ENCODE results near the gene ABHD2. TPM values are rescaled to one million over a fixed set of nuclear protein-coding genes. Genes with fewer than 3 reads are reported as not detected.

ABHD2 gene
- total RNA-seq, 1 donor from 2014 or later, result 39.1 TPM

GRCh38 chr15:89206908-89207331 lies 118.7 kb downstream of the ABHD2 start:
- H3K4me3 Mint-ChIP-seq, result no peak overlapping the region
- no peaks in the 10 kb centered on the region for H3K36me3 Mint-ChIP-seq
- H3K27me3 Mint-ChIP-seq (ENCODE audit: low read depth), result peaks cover 7% of the 10 kb centered on the region
- DNase-seq (ENCODE audit: low spot score in 2 of 2, unreplicated experiment in 2 of 2), result peak; percentile 57 to 86
- H3K27ac Mint-ChIP-seq, result no peak overlapping the region
- no peaks in the 10 kb centered on the region for H3K9me3 Mint-ChIP-seq
- no peaks in the 10 kb centered on the region for H3K4me1 Mint-ChIP-seq
- TF ChIP-seq, protein P1, sequence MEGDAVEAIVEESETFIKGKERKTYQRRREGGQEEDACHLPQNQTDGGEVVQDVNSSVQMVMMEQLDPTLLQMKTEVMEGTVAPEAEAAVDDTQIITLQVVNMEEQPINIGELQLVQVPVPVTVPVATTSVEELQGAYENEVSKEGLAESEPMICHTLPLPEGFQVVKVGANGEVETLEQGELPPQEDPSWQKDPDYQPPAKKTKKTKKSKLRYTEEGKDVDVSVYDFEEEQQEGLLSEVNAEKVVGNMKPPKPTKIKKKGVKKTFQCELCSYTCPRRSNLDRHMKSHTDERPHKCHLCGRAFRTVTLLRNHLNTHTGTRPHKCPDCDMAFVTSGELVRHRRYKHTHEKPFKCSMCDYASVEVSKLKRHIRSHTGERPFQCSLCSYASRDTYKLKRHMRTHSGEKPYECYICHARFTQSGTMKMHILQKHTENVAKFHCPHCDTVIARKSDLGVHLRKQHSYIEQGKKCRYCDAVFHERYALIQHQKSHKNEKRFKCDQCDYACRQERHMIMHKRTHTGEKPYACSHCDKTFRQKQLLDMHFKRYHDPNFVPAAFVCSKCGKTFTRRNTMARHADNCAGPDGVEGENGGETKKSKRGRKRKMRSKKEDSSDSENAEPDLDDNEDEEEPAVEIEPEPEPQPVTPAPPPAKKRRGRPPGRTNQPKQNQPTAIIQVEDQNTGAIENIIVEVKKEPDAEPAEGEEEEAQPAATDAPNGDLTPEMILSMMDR (IDR thresholded peaks at IDR 0.05; ENCODE audit: unreplicated experiment), result peak; percentile 98

DNA sequence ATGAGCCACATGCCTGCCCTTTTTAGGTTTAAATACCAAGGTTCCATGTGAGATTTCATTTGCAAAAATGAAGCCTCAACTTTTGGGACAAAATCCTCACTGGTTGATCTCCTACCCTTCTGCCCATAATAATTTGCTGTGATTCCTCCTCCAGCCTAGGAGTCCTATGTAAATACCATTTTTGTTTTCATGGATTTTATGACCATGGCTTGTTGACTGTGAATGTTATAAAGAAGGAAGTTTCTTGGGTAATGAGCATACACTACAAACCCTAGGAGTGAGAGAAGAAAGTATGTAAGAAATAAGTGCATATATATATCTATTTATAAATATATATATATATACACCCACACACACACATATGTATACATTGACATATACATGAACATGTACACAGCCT lies 120.0 kb downstream of the ABHD2 start:
- Mint-ChIP-seq H3K27ac (no peak overlapping the region), H3K4me1 (no peaks in the 10 kb centered on the region), H3K36me3 (no peaks in the 10 kb centered on the region), H3K4me3 (no peak overlapping the region), H3K9me3 (no peaks in the 10 kb centered on the region), H3K27me3 (ENCODE audit: low read depth) (peaks cover 7% of the 10 kb centered on the region)
- TF ChIP-seq, protein P1 (IDR thresholded peaks at IDR 0.05; ENCODE audit: unreplicated experiment), result no peak
- DNase-seq (ENCODE audit: low spot score in 2 of 2, unreplicated experiment in 2 of 2), result no peak

GRCh38 chr15:89209057-89209456 lies 120.8 kb downstream of the ABHD2 start:
- Mint-ChIP-seq H3K4me3 (no peak overlapping the region), H3K27ac (no peak overlapping the region), H3K9me3 (no peaks in the 10 kb centered on the region), H3K36me3 (no peaks in the 10 kb centered on the region), H3K4me1 (no peaks in the 10 kb centered on the region), H3K27me3 (ENCODE audit: low read depth) (peaks cover 6% of the 10 kb centered on the region)
- DNase-seq (ENCODE audit: low spot score in 2 of 2, unreplicated experiment in 2 of 2), result no peak
- TF ChIP-seq, protein P1 (IDR thresholded peaks at IDR 0.05; ENCODE audit: unreplicated experiment), result no peak

- no peak overlapping the region for H3K27ac Mint-ChIP-seq
- H3K36me3 Mint-ChIP-seq, result no peaks in the 10 kb centered on the region
- no peak for DNase-seq (ENCODE audit: low spot score in 2 of 2, unreplicated experiment in 2 of 2)
- H3K4me3 Mint-ChIP-seq, result no peak overlapping the region
- no peaks in the 10 kb centered on the region for H3K9me3 Mint-ChIP-seq
- H3K4me1 Mint-ChIP-seq, result no peaks in the 10 kb centered on the region
- TF ChIP-seq, protein P1 (IDR thresholded peaks at IDR 0.05; ENCODE audit: unreplicated experiment), result no peak
- peaks cover 16% of the 10 kb centered on the region for H3K27me3 Mint-ChIP-seq (ENCODE audit: low read depth)
Measured at GRCh38 chr15:89211678-89212170, 123.5 kb downstream of the ABHD2 start.

DNA sequence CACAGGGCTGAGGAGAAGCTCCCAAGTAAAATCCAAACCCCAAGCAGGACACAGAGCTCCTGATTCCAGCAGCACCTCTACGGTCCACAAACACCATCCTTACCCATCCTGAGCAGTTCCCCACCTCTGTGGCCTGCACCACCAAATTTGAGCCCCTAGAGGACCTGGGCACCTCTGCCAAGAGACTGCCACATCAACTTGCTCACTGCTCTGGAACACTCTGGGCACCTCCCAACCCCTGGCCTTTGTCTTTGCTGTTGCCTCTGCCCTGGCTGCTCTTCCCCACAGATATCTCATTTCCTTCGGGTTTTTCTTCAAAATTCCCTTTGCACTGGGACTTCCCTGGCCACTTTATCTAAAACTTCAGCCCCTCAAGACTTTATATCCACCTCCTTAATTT lies 127.4 kb downstream of the ABHD2 start:
- no peak overlapping the region for H3K27ac Mint-ChIP-seq
- H3K36me3 Mint-ChIP-seq, result no peaks in the 10 kb centered on the region
- TF ChIP-seq, protein P1 (IDR thresholded peaks at IDR 0.05; ENCODE audit: unreplicated experiment), result no peak
- no peak overlapping the region for H3K4me3 Mint-ChIP-seq
- H3K27me3 Mint-ChIP-seq (ENCODE audit: low read depth), result peaks cover 25% of the 10 kb centered on the region
- H3K4me1 Mint-ChIP-seq, result no peaks in the 10 kb centered on the region
- no peak for DNase-seq (ENCODE audit: low spot score in 2 of 2, unreplicated experiment in 2 of 2)
- H3K9me3 Mint-ChIP-seq, result no peaks in the 10 kb centered on the region

DNA sequence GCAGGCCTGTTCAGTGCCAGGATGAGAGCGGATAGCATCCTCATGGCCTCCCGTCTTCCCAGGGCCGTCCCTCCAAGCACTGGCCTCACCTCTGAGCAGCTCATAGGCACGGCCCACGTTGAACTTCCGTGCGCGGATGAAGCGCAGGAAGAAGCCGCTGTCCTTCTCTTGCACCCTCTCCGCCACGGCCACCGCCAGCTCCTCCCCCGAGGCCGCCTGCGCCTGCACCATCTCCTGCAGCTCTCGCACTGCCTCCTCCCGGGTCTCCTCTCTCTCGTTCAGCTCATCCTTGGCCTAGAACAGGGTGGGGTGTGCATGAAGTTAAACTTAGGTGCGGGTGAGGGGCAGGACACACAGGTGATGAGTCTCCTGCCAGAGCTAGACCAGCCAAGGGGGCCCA lies 128.8 kb downstream of the ABHD2 start:
- no peak overlapping the region for H3K27ac Mint-ChIP-seq
- no peaks in the 10 kb centered on the region for H3K36me3 Mint-ChIP-seq
- no peaks in the 10 kb centered on the region for H3K4me1 Mint-ChIP-seq
- H3K27me3 Mint-ChIP-seq (ENCODE audit: low read depth), result peaks cover 25% of the 10 kb centered on the region
- no peaks in the 10 kb centered on the region for H3K9me3 Mint-ChIP-seq
- no peak for DNase-seq (ENCODE audit: low spot score in 2 of 2, unreplicated experiment in 2 of 2)
- TF ChIP-seq, protein P1 (IDR thresholded peaks at IDR 0.05; ENCODE audit: unreplicated experiment), result no peak
- no peak overlapping the region for H3K4me3 Mint-ChIP-seq

Data from mesothelial cell of epicardium (in vitro differentiated cells).